Measurements from ENCODE around the gene RASEF. TPM values are rescaled to one million over a fixed set of nuclear protein-coding genes. Genes with fewer than 3 reads are reported as not detected.
"Not testable (repeated sequence)": the region's sequence is repeated elsewhere in the genome, so short reads cannot be mapped to it uniquely, and the experiment has no call there.

RASEF gene
- total RNA-seq, 6 experiments from 2014 or later: 0.73 to 6.1 (median 1.9) TPM

- WGBS (ENCODE audit: insufficient coverage, low coverage, low lambda C conversion rate, missing lambda C conversion rate): 72% methylated on average over 2 of the region's 2 CpGs
- no peaks in the 10 kb centered on the region for H3K27me3 ChIP-seq
Observed at GRCh38 chr9:83106772-83107171, 43.8 kb upstream of the RASEF start.

GRCh38 chr9:83106263-83106662 lies 43.3 kb upstream of the RASEF start:
- no peak for ATAC-seq
- H3K27ac ChIP-seq: no peak overlapping the region
- H3K9me3 ChIP-seq: no peaks in the 10 kb centered on the region
- no peak for DNase-seq
- no peaks in the 10 kb centered on the region for H3K36me3 ChIP-seq
- TF ChIP-seq CTCF (IDR thresholded peaks at IDR 0.05) (no peak), POLR2A (IDR thresholded peaks at IDR 0.05) (no peak)
- intact Hi-C loops (cut with DNase I): no loop called here
- no peak overlapping the region for H3K4me3 ChIP-seq
- peaks cover 0 to 14% (median 0%) of the 10 kb centered on the region in 4 donors for H3K4me1 ChIP-seq
- no peaks in the 10 kb centered on the region for H3K27me3 ChIP-seq
- WGBS (ENCODE audit: insufficient coverage, low coverage, low lambda C conversion rate, missing lambda C conversion rate): 64% methylated on average over 1 of the region's 1 CpG

More at GRCh38 chr9:83106772-83107171, 43.8 kb upstream of the RASEF start:
- no peaks in the 10 kb centered on the region for H3K9me3 ChIP-seq
- no peak overlapping the region for H3K4me3 ChIP-seq
- H3K4me1 ChIP-seq: peaks cover 0 to 14% (median 0%) of the 10 kb centered on the region in 4 donors
- H3K36me3 ChIP-seq: no peaks in the 10 kb centered on the region
- intact Hi-C loops (cut with DNase I): no loop called here
- DNase-seq (no peak), ATAC-seq (no peak)
- no peak overlapping the region for H3K27ac ChIP-seq
- TF ChIP-seq POLR2A (IDR thresholded peaks at IDR 0.05): no peak

GRCh38 chr9:83097633-83098032 lies 34.7 kb upstream of the RASEF start:
- TF ChIP-seq CTCF (IDR thresholded peaks at IDR 0.05) (no peak), POLR2A (IDR thresholded peaks at IDR 0.05) (no peak)
- DNase-seq (no peak), ATAC-seq (no peak)
- no peaks in the 10 kb centered on the region for H3K9me3 ChIP-seq
- H3K36me3 ChIP-seq: no peaks in the 10 kb centered on the region
- 98% methylated on average over 4 of the region's 4 CpGs for WGBS (ENCODE audit: insufficient coverage, low coverage, low lambda C conversion rate, missing lambda C conversion rate)
- H3K4me3 ChIP-seq: no peak overlapping the region
- intact Hi-C loops (cut with DNase I): no loop called here
- H3K4me1 ChIP-seq: no peaks in the 10 kb centered on the region
- H3K27me3 ChIP-seq: no peaks in the 10 kb centered on the region
- H3K27ac ChIP-seq: no peak overlapping the region

- H3K9me3 ChIP-seq; intact Hi-C loops (cut with DNase I); ATAC-seq; H3K4me3 ChIP-seq; H3K27ac ChIP-seq; H3K4me1 ChIP-seq; H3K36me3 ChIP-seq; H3K27me3 ChIP-seq: not testable (repeated sequence)
- peak in 1 of 3 donors; percentile 39 for DNase-seq
- no CpG with 5 or more reads among the region's 24 CpGs for WGBS (ENCODE audit: insufficient coverage, low coverage, low lambda C conversion rate, missing lambda C conversion rate)
Observed at GRCh38 chr9:83093311-83093710, 30.4 kb upstream of the RASEF start.

- intact Hi-C loops (cut with DNase I): no loop called here
- no peaks in the 10 kb centered on the region for H3K4me1 ChIP-seq
- ATAC-seq (no peak), DNase-seq (no peak)
- no peak overlapping the region for H3K4me3 ChIP-seq
- WGBS (ENCODE audit: insufficient coverage, low coverage, low lambda C conversion rate, missing lambda C conversion rate): 52% methylated on average over 6 of the region's 6 CpGs
- no peak overlapping the region for H3K27ac ChIP-seq
- no peaks in the 10 kb centered on the region for H3K9me3 ChIP-seq
- no peaks in the 10 kb centered on the region for H3K27me3 ChIP-seq
- no peaks in the 10 kb centered on the region for H3K36me3 ChIP-seq
- TF ChIP-seq POLR2A (IDR thresholded peaks at IDR 0.05): no peak
- TF ChIP-seq CTCF (IDR thresholded peaks at IDR 0.05): no peak
Observed at GRCh38 chr9:83081846-83082245, 18.9 kb upstream of the RASEF start.

- TF ChIP-seq CTCF (IDR thresholded peaks at IDR 0.05) (no peak), POLR2A (IDR thresholded peaks at IDR 0.05) (no peak)
- Histone ChIP-seq H3K9me3 (no peaks in the 10 kb centered on the region), H3K27me3 (no peaks in the 10 kb centered on the region), H3K36me3 (no peaks in the 10 kb centered on the region), H3K27ac (no peak overlapping the region), H3K4me1 (no peaks in the 10 kb centered on the region), H3K4me3 (no peak overlapping the region)
- intact Hi-C loops (cut with DNase I): no loop called here
- whole genome bisulfite sequencing (ENCODE audit: insufficient coverage, low coverage, low lambda C conversion rate, missing lambda C conversion rate): 33% methylated on average over 3 of the region's 3 CpGs
- ATAC-seq (no peak), DNase-seq (no peak)
Observed at GRCh38 chr9:83081010-83081409, 18.1 kb upstream of the RASEF start.

- WGBS (ENCODE audit: insufficient coverage, low coverage, low lambda C conversion rate, missing lambda C conversion rate): 86% methylated on average over 5 of the region's 7 CpGs
- H3K9me3 ChIP-seq; H3K4me3 ChIP-seq; H3K27ac ChIP-seq; DNase-seq; H3K36me3 ChIP-seq; H3K4me1 ChIP-seq; intact Hi-C loops (cut with DNase I); H3K27me3 ChIP-seq; ATAC-seq: not testable (repeated sequence)
Observed at GRCh38 chr9:83075932-83076331, 13.0 kb upstream of the RASEF start.

GRCh38 chr9:83072498-83072897 lies 9.6 kb upstream of the RASEF start:
- H3K9me3 ChIP-seq; H3K27ac ChIP-seq; H3K36me3 ChIP-seq; H3K27me3 ChIP-seq; ATAC-seq; intact Hi-C loops (cut with DNase I); H3K4me3 ChIP-seq; DNase-seq; H3K4me1 ChIP-seq: not testable (repeated sequence)
